ENCODE results near the gene CD4.
"Not testable (repeated sequence)": the region's sequence is repeated elsewhere in the genome, so short reads cannot be mapped to it uniquely, and the experiment has no call there.

Gene CD4

DNA sequence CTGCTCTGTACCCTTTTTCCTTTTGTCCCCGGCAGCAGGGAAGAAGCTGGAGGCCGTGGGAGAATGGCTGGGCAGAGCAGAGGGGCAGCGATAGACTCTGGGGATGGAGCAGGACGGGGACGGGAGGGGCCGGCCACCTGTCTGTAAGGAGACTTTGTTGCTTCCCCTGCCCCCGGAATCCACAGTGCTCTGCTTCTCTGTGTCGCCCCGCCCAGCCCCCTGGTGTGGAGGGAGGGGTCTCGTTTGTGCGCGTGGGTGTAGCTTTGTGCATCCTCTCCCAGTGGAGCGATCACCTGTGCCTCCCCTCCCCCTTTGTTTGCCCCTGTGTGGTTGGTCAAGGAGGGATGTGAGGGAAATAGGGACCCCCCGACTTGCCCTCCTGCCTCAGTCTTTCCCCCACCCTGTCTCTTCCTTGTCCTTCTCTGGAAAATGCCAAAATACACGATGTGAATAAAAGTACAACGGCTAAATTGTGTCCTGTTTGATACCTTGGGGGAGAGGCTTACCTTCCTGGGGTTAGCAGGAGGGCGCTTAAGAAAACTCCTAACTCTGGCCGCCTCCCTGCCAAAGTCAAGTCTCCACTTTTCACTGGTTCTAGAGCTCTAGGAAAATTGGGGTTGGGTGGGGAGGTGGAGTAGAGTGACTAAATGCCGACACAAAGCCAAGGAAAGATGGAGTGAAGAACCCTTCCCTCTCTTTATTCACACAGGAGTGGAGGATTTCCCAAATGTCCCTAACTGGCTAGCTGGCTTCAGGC is 77.0 kb downstream of the CD4 start:
- in situ Hi-C loops (cut with MboI; ENCODE audit: low sequenced_read_pairs), result no loop called here

DNA sequence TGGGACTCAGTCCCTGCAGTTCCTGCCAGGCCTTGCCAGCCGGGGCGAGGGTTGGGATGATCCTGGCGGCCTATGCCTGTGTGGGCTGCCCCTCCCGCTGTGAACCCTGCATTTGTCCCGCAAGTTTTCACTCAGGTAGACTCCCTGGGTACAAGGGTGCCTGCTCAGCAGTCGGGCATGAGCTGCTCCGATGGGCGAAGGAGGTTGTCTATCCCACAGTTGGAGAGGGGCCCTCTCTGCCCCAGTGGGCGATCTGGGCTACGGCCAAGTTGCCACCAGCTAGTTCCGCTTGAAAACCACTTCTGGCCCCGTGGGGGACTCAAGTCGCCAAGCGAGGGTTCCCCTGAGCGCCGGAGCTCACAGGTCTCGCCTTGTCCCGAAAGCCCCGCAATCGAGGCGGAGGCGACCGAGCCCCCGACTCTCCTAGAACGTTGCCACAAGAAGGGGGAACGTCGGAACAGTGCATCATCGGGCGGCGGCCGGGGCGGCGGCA is 77.6 kb downstream of the CD4 start:
- in situ Hi-C loops (cut with MboI; ENCODE audit: low sequenced_read_pairs), result no loop called here

DNA sequence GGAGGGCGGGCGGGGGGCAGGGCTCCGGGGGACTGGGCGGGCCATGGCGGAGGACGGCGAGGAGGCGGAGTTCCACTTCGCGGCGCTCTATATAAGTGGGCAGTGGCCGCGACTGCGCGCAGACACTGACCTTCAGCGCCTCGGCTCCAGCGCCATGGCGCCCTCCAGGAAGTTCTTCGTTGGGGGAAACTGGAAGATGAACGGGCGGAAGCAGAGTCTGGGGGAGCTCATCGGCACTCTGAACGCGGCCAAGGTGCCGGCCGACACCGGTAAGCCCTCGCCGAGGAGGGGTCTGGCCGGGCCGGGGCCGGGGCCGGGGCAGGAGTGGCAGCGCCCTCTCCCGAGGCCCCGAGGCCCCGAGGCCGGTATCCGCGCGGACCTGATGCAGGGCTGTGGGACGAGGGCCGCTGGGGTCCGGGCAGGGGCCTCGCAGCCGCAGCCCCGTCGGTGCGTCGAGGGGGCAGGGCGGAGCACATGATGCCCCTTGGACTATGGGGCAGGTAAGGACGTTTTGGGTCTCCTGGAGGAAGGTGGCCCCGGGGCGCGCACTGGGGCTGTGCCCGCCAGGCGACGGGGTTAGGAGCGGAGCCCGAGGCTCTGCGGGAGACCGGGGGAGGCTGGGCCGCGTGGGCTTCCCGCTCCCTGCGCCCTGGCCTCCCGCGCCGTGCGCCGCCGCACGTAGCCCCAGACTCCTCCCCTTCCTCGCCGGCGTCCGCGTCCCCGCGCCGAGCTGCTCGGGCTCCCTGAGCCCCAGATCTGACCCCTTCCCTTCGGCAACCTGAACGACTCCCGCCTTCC is 78.3 kb downstream of the CD4 start, which contains the start of gene TPI1:
Gene TPI1, plus strand, starts transcription at position 119 of the 798 bp plus-strand sequence. Its CDS starts 36 bp downstream, at position 155.
- in situ Hi-C loops (cut with MboI; ENCODE audit: low sequenced_read_pairs), result no loop called here

DNA sequence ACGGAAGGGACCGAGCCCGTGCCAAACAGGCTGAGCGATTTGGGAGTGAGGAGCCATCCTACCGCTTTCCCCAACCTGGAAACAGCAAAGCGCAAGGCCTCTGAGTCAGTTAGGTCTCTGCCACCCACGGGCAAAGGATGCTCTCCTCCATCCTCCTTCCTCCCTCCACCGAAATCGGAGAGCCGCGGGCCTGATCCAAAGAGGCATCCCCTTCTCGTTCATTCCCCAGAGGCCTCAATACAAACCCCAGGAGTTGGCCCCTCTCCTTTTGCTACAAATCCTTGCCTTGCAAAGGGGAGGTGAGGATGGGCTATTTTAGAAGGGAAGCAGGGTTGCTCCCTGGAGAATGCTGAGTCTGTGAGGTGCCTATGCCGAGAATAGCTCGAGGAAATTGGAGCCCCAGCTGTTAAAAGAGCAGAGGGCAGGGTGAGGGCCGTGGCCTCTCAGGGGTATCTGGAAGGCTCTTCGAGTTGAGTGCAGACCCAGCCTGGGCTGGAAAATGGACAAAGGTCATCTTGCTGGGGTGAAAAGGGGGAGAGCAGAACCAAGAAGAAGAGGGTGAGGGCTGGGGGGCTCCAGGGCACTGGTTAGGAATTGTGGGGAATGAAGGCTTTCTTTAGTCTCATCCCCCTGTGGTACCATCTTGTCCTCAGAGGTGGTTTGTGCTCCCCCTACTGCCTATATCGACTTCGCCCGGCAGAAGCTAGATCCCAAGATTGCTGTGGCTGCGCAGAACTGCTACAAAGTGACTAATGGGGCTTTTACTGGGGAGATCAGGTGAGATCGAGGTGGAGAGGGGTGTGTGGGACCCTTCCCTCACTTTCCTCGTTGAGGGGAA is 79.1 kb downstream of the CD4 start:
- in situ Hi-C loops (cut with MboI; ENCODE audit: low sequenced_read_pairs), result no loop called here

DNA sequence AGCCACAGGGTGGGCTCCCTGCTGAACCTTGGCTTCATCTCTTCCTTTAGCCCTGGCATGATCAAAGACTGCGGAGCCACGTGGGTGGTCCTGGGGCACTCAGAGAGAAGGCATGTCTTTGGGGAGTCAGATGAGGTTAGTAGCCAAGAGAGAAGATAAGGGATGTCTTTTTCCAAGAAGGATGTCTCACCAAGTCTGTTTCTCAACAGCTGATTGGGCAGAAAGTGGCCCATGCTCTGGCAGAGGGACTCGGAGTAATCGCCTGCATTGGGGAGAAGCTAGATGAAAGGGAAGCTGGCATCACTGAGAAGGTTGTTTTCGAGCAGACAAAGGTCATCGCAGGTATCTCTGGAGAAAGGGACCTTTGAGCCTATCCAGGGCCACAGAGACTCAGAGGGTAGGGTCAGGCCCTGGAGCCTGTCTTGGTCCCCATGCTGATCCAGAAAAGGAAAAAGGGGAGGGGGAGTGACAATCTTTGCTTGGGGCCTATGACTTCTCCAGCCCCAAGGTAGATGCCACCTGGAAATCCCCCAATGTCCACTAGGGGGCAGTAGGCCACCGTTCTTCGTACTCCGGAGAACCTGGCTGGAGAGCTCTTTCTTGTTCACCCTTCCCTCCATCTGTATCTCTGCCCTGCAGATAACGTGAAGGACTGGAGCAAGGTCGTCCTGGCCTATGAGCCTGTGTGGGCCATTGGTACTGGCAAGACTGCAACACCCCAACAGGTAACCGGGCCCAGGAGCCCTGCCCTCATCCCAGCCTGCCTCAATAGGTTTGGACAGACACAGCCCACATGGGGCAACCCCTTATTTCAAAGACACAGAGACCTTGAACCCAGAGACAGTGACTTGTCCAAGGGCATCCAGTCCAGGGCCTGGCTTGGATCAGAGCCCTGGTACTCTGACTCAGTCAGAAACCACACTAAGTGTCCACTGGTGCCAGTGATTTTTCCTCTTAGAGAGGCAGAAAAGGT is 80.0 kb downstream of the CD4 start:
- in situ Hi-C loops (cut with MboI; ENCODE audit: low sequenced_read_pairs), result no loop called here

DNA sequence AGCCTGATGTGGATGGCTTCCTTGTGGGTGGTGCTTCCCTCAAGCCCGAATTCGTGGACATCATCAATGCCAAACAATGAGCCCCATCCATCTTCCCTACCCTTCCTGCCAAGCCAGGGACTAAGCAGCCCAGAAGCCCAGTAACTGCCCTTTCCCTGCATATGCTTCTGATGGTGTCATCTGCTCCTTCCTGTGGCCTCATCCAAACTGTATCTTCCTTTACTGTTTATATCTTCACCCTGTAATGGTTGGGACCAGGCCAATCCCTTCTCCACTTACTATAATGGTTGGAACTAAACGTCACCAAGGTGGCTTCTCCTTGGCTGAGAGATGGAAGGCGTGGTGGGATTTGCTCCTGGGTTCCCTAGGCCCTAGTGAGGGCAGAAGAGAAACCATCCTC is 81.0 kb downstream of the CD4 start:
- in situ Hi-C loops (cut with MboI; ENCODE audit: low sequenced_read_pairs), result not testable (repeated sequence)
